GM23338 (cell line): ENCODE data around the gene CERS3. TPM values are rescaled to one million over a fixed set of nuclear protein-coding genes. Genes with fewer than 3 reads are reported as not detected.

Source experiments
- ATAC-seq: fragments of 200-7000 bp; cut with Tn5 transposase; 3 replicates; pipeline ENCODE4 v1.9.1; 2020
- DNase-seq: peaks from one replicate; pipeline ENCODE4 v3.0.0-alpha.2; 2015; ENCODE audit warnings: low spot score
- H2AFZ ChIP-seq: fragments of 200-600 bp; sonication (generic); 2 replicates; pipeline ENCODE4 v1.8.0; 2016; ENCODE audit warnings: antibody characterized with exemption, mild to moderate bottlenecking, moderate library complexity
- H3F3A ChIP-seq: fragments of 200-600 bp; sonication (generic); replicated peaks from 2 replicates; pipeline ENCODE4 v1.8.0; 2017; ENCODE audit warnings: antibody characterized with exemption, mixed run types, low read depth
- H3K27ac ChIP-seq: fragments of 200-600 bp; sonication (generic); 2 replicates; pipeline ENCODE4 v1.6.1; 2016; ENCODE audit warnings: low read depth
- H3K27me3 ChIP-seq: fragments of 200-600 bp; sonication (generic); 2 replicates; pipeline ENCODE4 v1.8.0; 2016; ENCODE audit warnings: mild to moderate bottlenecking, mixed run types, moderate library complexity; ENCODE audit not compliant: insufficient read depth
- H3K36me3 ChIP-seq: fragments of 200-600 bp; sonication (generic); 2 replicates; pipeline ENCODE4 v1.8.0; 2016; ENCODE audit warnings: mild to moderate bottlenecking; ENCODE audit not compliant: insufficient read depth
- H3K4me1 ChIP-seq: fragments of 200-600 bp; sonication (generic); 2 replicates; pipeline ENCODE4 v1.8.0; 2016; ENCODE audit warnings: mild to moderate bottlenecking, moderate library complexity; ENCODE audit not compliant: insufficient read depth
- H3K4me2 ChIP-seq: fragments of 200-600 bp; sonication (generic); 2 replicates; pipeline ENCODE4 v1.7.1; 2017; ENCODE audit warnings: mixed run types
- H3K4me3 ChIP-seq: fragments of 200-600 bp; sonication (generic); 2 replicates; pipeline ENCODE4 v1.6.1; 2016; ENCODE audit warnings: mixed run types
- H3K79me2 ChIP-seq: fragments of 200-600 bp; sonication (generic); replicated peaks from 2 replicates; pipeline ENCODE4 v1.8.0; 2017; ENCODE audit warnings: mild to moderate bottlenecking; ENCODE audit not compliant: insufficient read depth
- H3K9me2 ChIP-seq: fragments of 200-600 bp; sonication (generic); 2 replicates; pipeline ENCODE4 v1.8.0; 2017; ENCODE audit not compliant: insufficient read depth
- H4K20me1 ChIP-seq: fragments of 200-600 bp; sonication (generic); replicated peaks from 2 replicates; pipeline ENCODE4 v1.8.0; 2017; ENCODE audit warnings: mild to moderate bottlenecking; ENCODE audit not compliant: insufficient read depth
- H3K27ac Mint-ChIP-seq: 2 replicates; pipeline ENCODE4 v1.8.0; 2020; ENCODE audit warnings: inconsistent platforms, mild to moderate bottlenecking, moderate library complexity, mixed read lengths
- H3K27me3 Mint-ChIP-seq: 3 replicates; pipeline ENCODE4 v1.8.0; 2022; ENCODE audit warnings: low read depth, mild to moderate bottlenecking, moderate library complexity, mixed read lengths, inconsistent platforms; ENCODE audit not compliant: insufficient read depth, poor library complexity
- H3K36me3 Mint-ChIP-seq: 3 replicates; pipeline ENCODE4 v1.8.0; 2021; ENCODE audit warnings: low read depth, mild to moderate bottlenecking, inconsistent platforms, moderate library complexity, mixed read lengths
- H3K4me1 Mint-ChIP-seq: 3 replicates; pipeline ENCODE4 v1.8.0; 2020; ENCODE audit warnings: mild to moderate bottlenecking, inconsistent platforms, mixed read lengths
- H3K4me3 Mint-ChIP-seq: 3 replicates; pipeline ENCODE4 v1.8.0; 2021; ENCODE audit warnings: moderate library complexity, mild to moderate bottlenecking, inconsistent platforms, mixed read lengths
- H3K9me3 Mint-ChIP-seq: 3 replicates; pipeline ENCODE4 v1.8.0; 2020; ENCODE audit warnings: moderate library complexity, mild to moderate bottlenecking, inconsistent platforms, mixed read lengths
- CREB1 ChIP-seq: fragments of 250-450 bp; sonication (Bioruptor Pico); IDR thresholded peaks from 2 replicates; pipeline ENCODE4 v1.5.0; 2020; ENCODE audit warnings: low read depth, mild to moderate bottlenecking, moderate library complexity
- CTCF ChIP-seq, 2 experiments: fragments of 200-600 bp in 1 of 2; sonication (generic) in 1 of 2; conservative IDR thresholded peaks; 2 replicates each; pipeline versions ENCODE4 v1.5.1 to v1.6.1; 2016 to 2017; ENCODE audit warnings: antibody characterized with exemption in 2 of 2, low read depth in 2 of 2, mild to moderate bottlenecking in 2 of 2, moderate library complexity in 1 of 2
- ETS1 ChIP-seq: IDR thresholded peaks from 2 replicates; pipeline ENCODE4 v1.6.1; 2016; ENCODE audit warnings: antibody characterized with exemption
- EZH2phosphoT487 ChIP-seq: fragments of 200-600 bp; sonication (generic); IDR thresholded peaks from one replicate; pipeline ENCODE4 v1.8.1; 2018; ENCODE audit warnings: antibody characterized with exemption; ENCODE audit not compliant: unreplicated experiment
- JUNB ChIP-seq: IDR thresholded peaks from one replicate; pipeline ENCODE4 v1.6.1; 2016; ENCODE audit warnings: antibody characterized with exemption; ENCODE audit not compliant: unreplicated experiment
- NANOG ChIP-seq: IDR thresholded peaks from 2 replicates; pipeline ENCODE4 v1.6.1; 2016; ENCODE audit warnings: antibody characterized with exemption, borderline replicate concordance
- POLR2AphosphoS5 ChIP-seq: IDR thresholded peaks from 2 replicates; pipeline ENCODE4 v1.6.1; 2016; ENCODE audit warnings: antibody characterized with exemption, low read depth
- STAT1 ChIP-seq: IDR thresholded peaks from one replicate; pipeline ENCODE4 v1.6.1; 2016; ENCODE audit warnings: antibody characterized with exemption; ENCODE audit not compliant: unreplicated experiment
- ZNF114 ChIP-seq: fragments of 250-450 bp; sonication (Bioruptor Pico); IDR thresholded peaks from 2 replicates; pipeline ENCODE4 v1.5.0; 2020; ENCODE audit warnings: mild to moderate bottlenecking, moderate library complexity
- ZNF331 ChIP-seq: fragments of 250-450 bp; sonication (Bioruptor Pico); IDR thresholded peaks from 2 replicates; pipeline ENCODE4 v1.5.0; 2020; ENCODE audit warnings: low read depth, mild to moderate bottlenecking, moderate library complexity
- polyA plus RNA-seq: library from polyadenylated mRNA; unstranded; fragments of >200 nt; fragmentation: Nextera tagmentation; extraction: Ambion mirVana; gene quantifications from 2 replicates; pipeline ENCODE4 v1.2.1, GENCODE V29; 2016
- total RNA-seq: library from RNA; depleted of rRNA; stranded (reverse); fragments of >200 nt; shearing (Covaris generic); gene quantifications from 2 replicates; pipeline ENCODE4 v1.2.3, GENCODE V29; 2014

CERS3 gene
- total and polyA plus RNA-seq, 2 experiments from 2014 or later, result 1.8 to 2.2 TPM

- Histone ChIP-seq H3K36me3 (no peaks in the 10 kb centered on the region), H3K79me2 (no peaks in the 10 kb centered on the region), H4K20me1 (no peaks in the 10 kb centered on the region), H3K4me1 (no peaks in the 10 kb centered on the region), H3K4me3 (no peak overlapping the region), H3K9me2 (no peaks in the 10 kb centered on the region), H3F3A (no peaks in the 10 kb centered on the region), H2AFZ (no peak overlapping the region), H3K27ac (no peak overlapping the region), H3K4me2 (no peak overlapping the region), H3K27me3 (no peaks in the 10 kb centered on the region)
- no peak for TF ChIP-seq NANOG
- no peak for TF ChIP-seq CTCF (conservative IDR thresholded peaks at IDR 0.05; ENCODE audit: low read depth in 2 of 2)
- no peak for TF ChIP-seq EZH2phosphoT487
- TF ChIP-seq POLR2AphosphoS5, result no peak
- TF ChIP-seq JUNB, result no peak
- TF ChIP-seq ZNF114 (CRISPR knock-in tag), result no peak
- Mint-ChIP-seq H3K4me3 (no peak overlapping the region), H3K36me3 (no peaks in the 10 kb centered on the region), H3K4me1 (no peaks in the 10 kb centered on the region; the same call in 2 of the 3 replicates), H3K27ac (no peak overlapping the region), H3K27me3 (peaks cover 8% of the 10 kb centered on the region), H3K9me3 (no peaks in the 10 kb centered on the region)
- ATAC-seq (no peak), DNase-seq (no peak)
These were observed 13.0 kb downstream of the CERS3 start for GRCh38 chr15:100515758-100516157.

DNA sequence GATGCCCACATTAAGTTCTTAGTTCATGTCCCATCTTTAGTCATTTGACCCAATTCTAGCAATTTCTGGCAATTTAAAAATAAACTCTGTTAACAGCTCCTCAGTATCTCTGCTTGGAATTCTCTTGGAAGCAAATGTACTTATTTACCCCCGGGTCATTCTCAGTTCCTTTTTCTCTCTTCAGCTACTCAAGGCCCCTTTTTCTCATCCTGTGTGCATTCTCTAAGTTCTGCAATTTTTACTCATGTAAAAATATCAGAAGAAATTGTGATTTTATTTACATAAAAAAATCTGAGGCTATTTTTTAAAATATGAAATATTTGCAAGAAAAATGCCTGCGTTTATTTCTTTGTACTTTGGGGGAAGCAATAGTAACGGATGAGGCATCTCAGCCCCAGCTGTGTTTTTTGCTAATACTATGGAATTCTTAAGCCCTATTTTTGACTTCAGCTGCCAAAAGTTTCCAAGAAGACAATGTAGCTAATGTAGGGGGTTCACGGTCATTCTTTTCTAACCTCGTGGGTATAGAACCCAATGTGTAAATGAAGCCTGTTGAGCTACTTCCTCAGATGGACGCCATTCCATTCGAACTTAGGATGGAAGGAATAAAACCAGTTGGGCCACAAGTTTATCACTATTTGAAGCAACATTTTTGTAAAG, 20.0 kb downstream of the CERS3 start:
- no peak overlapping the region for H3K4me2 ChIP-seq
- no peak overlapping the region for H2AFZ ChIP-seq
- no peak overlapping the region for H3K4me3 ChIP-seq
- H3K9me2 ChIP-seq, result no peaks in the 10 kb centered on the region
- no peaks in the 10 kb centered on the region for H3K4me1 ChIP-seq
- Mint-ChIP-seq H3K36me3 (no peaks in the 10 kb centered on the region), H3K4me1 (no peaks in the 10 kb centered on the region), H3K27me3 (peaks cover 5% of the 10 kb centered on the region), H3K27ac (no peak overlapping the region), H3K4me3 (no peak overlapping the region), H3K9me3 (no peaks in the 10 kb centered on the region)
- H3K79me2 ChIP-seq, result no peaks in the 10 kb centered on the region
- no peaks in the 10 kb centered on the region for H3F3A ChIP-seq
- no peaks in the 10 kb centered on the region for H3K36me3 ChIP-seq
- H4K20me1 ChIP-seq, result no peaks in the 10 kb centered on the region
- H3K27ac ChIP-seq, result no peak overlapping the region
- no peak for TF ChIP-seq EZH2phosphoT487
- TF ChIP-seq JUNB, result no peak
- ATAC-seq, result no peak
- no peaks in the 10 kb centered on the region for H3K27me3 ChIP-seq
- no peak for DNase-seq

DNA sequence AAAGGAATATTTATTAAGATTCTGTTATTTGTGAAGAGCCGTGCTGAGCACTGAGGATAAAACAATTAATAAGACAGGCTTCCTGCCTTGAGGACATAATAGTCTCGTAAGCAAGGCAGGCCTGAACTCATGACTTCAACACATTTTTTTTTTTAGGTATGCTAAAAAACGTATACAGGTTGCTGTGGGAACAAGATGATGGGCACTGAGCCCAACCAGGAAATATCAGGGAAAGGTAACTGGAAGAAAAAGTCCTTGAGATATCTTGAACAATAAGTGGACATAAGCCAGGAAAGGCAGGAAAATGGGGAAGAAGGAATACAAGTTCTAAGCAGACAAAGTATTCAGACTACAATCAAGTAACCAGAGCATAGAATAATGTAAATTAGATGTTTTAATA, 26.1 kb downstream of the CERS3 start:
- DNase-seq (no peak), ATAC-seq (no peak)
- Mint-ChIP-seq H3K27ac (no peak overlapping the region), H3K27me3 (no peaks in the 10 kb centered on the region), H3K9me3 (no peaks in the 10 kb centered on the region; the same call in 2 of the 3 replicates), H3K4me1 (no peaks in the 10 kb centered on the region), H3K4me3 (no peak overlapping the region), H3K36me3 (no peaks in the 10 kb centered on the region)
- Histone ChIP-seq H3K4me1 (no peaks in the 10 kb centered on the region), H3K36me3 (no peaks in the 10 kb centered on the region), H4K20me1 (no peaks in the 10 kb centered on the region), H3K79me2 (no peaks in the 10 kb centered on the region), H3K9me2 (no peaks in the 10 kb centered on the region), H3K27me3 (no peaks in the 10 kb centered on the region), H3K27ac (no peak overlapping the region), H3K4me3 (no peak overlapping the region), H3K4me2 (no peak overlapping the region), H2AFZ (no peak overlapping the region), H3F3A (no peaks in the 10 kb centered on the region)
- TF ChIP-seq NANOG (no peak), POLR2AphosphoS5 (no peak), CTCF (conservative IDR thresholded peaks at IDR 0.05; ENCODE audit: low read depth in 2 of 2) (no peak), STAT1 (no peak), ZNF331 (CRISPR knock-in tag) (no peak), CREB1 (CRISPR knock-in tag) (no peak), ETS1 (no peak), ZNF114 (CRISPR knock-in tag) (no peak)
